GM12878 (cell line): ENCODE results near the gene NME8.

ENCODE experiments used
- CTCF ChIP-seq, 3 experiments: IDR thresholded peaks in 2 of 3; conservative IDR thresholded peaks in 1 of 3; 2 replicates each; pipeline ENCODE4 v1.5.1; 2011; ENCODE audit warnings: low read depth in 3 of 3, low read length in 3 of 3, mild to moderate bottlenecking in 3 of 3, control low read depth in 2 of 3, moderate library complexity in 2 of 3, inconsistent platforms in 1 of 3, mixed read lengths in 1 of 3; ENCODE audit not compliant: control insufficient read depth in 2 of 3, insufficient read depth in 1 of 3; ENCODE audit errors: extremely low read depth in 1 of 3
- EGR1 ChIP-seq, 2 experiments: IDR thresholded peaks; 1 replicate in 1 of 2; 2 replicates in 1 of 2; pipeline ENCODE4 v1.6.1; 2011 to 2012; ENCODE audit warnings: low read depth in 2 of 2, low read length in 2 of 2, borderline replicate concordance in 1 of 2, mild to moderate bottlenecking in 1 of 2, moderate library complexity in 1 of 2
- POU2F2 ChIP-seq: IDR thresholded peaks from 3 replicates; pipeline ENCODE4 v1.6.1; 2011; ENCODE audit warnings: low read depth, mild to moderate bottlenecking, low read length, borderline replicate concordance
- STAT1 ChIP-seq: fragments of 450-650 bp; conservative IDR thresholded peaks from 2 replicates; pipeline ENCODE4 v1.6.1; 2014; ENCODE audit warnings: antibody characterized with exemption, mild to moderate bottlenecking
- TCF12 ChIP-seq: IDR thresholded peaks from 2 replicates; pipeline ENCODE4 v1.6.1; 2011; ENCODE audit warnings: low read depth, mild to moderate bottlenecking, low read length
- USF2 ChIP-seq: IDR thresholded peaks from 2 replicates; pipeline ENCODE4 v1.6.1; 2011; ENCODE audit warnings: low read depth, low read length, improper control_type of control experiment, borderline replicate concordance
- ZNF622 ChIP-seq: fragments of 450-650 bp; IDR thresholded peaks from 2 replicates; pipeline ENCODE4 v1.6.1; 2017; ENCODE audit warnings: mild to moderate bottlenecking, inconsistent platforms

GRCh38 chr7:37831244-37831643 lies 17.2 kb upstream of the NME8 start:
- TF ChIP-seq CTCF (IDR thresholded peaks at IDR 0.05 in 2 of 3, conservative IDR thresholded peaks at IDR 0.05 in 1 of 3; ENCODE audit: control insufficient read depth in 2 of 3, extremely low read depth in 1 of 3, insufficient read depth in 1 of 3, low read depth in 3 of 3, low read length in 3 of 3): no peak
- TF ChIP-seq EGR1 (IDR thresholded peaks at IDR 0.05; ENCODE audit: borderline replicate concordance in 1 of 2, low read depth in 2 of 2, low read length in 2 of 2): no peak
- TF ChIP-seq POU2F2: no peak
- no peak for TF ChIP-seq STAT1
- TF ChIP-seq TCF12: no peak
- no peak for TF ChIP-seq USF2
- TF ChIP-seq ZNF622: no peak
